Astrocyte (in vitro differentiated cells and primary cell): ENCODE results near the gene NDUFV3.

Source experiments
- CTCF ChIP-seq: IDR thresholded peaks from 2 replicates; pipeline ENCODE4 v1.5.1; 2011; ENCODE audit warnings: low read depth, mild to moderate bottlenecking, inconsistent platforms, low read length, moderate library complexity; ENCODE audit not compliant: insufficient read depth
- EZH2 ChIP-seq: IDR thresholded peaks from 2 replicates; pipeline ENCODE4 v1.6.1; 2012; ENCODE audit warnings: mild to moderate bottlenecking, low read length, inconsistent platforms; ENCODE audit not compliant: insufficient read depth

DNA sequence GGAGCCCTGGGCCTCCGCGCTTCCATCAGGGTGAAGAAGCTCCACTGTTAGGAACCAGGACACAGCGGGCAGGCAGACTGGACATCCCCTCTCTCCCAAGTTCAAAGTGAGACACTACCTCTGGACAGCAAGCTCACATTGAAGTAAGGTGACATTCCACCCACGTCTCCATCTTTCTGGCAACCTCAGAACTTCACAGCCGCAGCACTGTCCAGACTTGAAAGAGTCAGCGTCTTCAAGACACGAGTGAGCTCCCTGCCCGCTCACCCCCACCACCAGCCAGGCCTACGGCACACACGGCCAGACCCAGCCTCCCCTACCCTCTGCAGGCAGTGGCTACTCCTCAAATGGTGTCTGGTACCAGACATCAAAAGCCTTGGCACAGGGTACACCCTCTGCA, 24.9 kb upstream of the NDUFV3 start:
- TF ChIP-seq CTCF (no peak), EZH2 (no peak)
